Right ventricle myocardium inferior (tissue), 1 donor: ENCODE results near the gene TCF7L2. TPM values are rescaled to one million over a fixed set of nuclear protein-coding genes. Genes with fewer than 3 reads are reported as not detected.

Experiments
- ATAC-seq: fragments of 200-7000 bp; cut with Tn5 transposase; one replicate; pipeline ENCODE4 v1.9.1; 2020; ENCODE audit warnings: mild to moderate bottlenecking, moderate library complexity
- DNase-seq: peaks from one replicate; pipeline ENCODE4 v3.0.0; 2021; ENCODE audit errors: missing footprints
- intact Hi-C: fragments of 100-400 bp; cut with DNase I; formaldehyde crosslinking; loops from one replicate; pipeline ENCODE4 v1.11.0; 2022
- total RNA-seq: library from RNA; stranded (reverse); fragmentation: NEBNext Ultra II Directional; extraction: Animal tissue kit (Norgen Biotek cat#: 25700); gene quantifications from one replicate; pipeline ENCODE4 v1.2.1, GENCODE V29; 2021
- donor health status: DM: no; HTN: yes; CAD: no; lungs with severe emphysema.

The TCF7L2 gene
- total RNA-seq, 1 donor from 2014 or later, result 12.4 TPM

DNA sequence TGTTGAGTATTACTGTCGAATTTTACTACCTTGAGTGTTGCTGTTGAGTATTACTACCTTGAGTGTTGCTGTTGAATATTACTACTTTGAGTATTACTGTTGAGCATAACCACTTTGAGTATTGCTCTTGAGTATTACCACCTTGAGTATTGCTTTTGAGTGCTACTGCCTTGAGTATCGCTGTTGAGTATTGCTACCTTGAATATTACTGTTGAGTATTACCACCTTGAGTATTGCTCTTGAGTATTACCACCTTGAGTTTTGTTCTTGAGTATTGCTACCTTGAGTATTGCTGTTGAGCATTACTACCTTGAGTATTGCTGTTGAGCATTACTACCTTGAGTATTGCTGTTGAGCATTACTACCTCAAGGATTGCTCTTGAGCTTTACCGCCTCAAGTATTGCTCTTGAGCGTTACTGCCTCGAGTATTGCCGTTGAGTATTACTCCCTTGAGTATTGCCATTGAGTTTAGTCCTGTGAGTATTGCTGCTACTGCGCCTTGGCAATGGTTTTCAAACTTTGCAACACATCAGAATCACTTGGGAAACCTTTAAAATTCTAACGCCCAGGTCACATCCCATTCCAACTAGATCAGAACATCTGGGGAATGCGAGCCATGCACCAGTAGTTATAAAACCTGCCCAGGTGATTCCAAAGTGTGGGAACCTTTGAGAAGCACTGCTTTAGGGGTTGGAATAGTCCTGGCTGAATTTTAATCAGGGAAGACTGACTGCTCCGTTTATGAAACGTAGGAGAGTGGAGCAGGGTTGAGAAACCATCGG lies 61.7 kb downstream of the TCF7L2 start:
- no peak for DNase-seq
- ATAC-seq, result no peak

DNA sequence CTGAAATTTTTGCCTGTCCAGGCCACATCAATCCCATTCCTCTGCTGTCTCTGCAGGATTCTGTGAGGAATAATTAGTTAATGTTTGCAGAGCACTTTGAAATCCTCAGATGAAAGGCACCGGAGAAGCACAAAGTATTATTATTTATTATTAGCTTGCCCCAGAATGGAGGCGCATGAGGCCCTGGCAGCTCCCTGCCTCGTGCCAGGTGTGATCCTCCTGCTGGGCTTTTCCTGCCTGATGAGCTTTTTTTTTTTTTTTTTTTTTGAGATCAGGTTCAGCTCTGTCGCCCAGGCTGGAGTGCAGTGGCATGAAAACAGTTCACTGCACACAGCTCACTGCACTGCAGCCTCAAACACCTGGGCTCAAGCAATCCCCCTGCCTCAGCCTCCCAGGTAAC lies 65.2 kb downstream of the TCF7L2 start:
- DNase-seq (no peak), ATAC-seq (no peak)
- intact Hi-C loops, result no loop called here

More for the DNA sequence above, 61.7 kb downstream of the TCF7L2 start:
- intact Hi-C loops, result no loop called here

DNA sequence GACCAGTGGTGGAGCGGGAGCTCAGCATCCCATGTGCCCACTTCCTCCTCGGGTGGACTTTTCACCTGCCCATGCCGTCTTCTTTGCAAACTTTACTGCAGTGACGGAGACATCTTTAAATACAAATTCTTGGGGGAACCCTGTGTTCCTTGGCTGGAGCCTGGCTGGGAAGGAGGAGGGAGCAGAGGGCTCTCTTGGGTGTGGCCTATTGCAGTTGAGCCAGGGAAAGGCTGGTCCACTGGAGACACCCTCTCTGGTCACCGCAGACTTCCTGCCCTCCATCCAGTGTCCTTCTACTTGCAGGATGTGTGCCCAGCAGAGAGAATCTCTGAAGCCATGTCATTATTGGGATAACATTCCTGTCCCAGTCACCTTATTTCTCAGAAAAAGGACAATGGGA lies 67.3 kb downstream of the TCF7L2 start:
- intact Hi-C loops, result no loop called here
- ATAC-seq, result peak; percentile 51

DNA sequence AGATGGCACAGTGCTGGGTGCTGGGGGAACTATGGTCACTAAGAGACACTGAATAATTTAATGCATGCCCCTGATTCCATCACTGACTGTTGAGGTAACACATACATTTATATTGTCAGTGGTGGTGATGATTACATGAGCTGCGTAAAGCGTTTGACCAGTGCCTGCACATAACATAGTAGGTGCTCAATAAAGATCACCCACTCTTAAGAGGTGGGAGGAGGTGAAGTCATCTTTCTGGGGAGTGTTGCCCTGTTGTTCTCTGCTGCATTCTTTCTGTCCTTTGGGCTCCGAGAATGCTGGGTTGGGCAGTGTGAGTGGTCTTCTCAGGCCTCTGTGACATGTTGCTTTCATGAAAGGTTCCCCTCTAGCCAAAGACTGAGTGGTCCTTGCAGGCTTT lies 68.0 kb downstream of the TCF7L2 start:
- intact Hi-C loops, result no loop called here
- no peak for ATAC-seq

More for the DNA sequence above, 67.3 kb downstream of the TCF7L2 start:
- DNase-seq, result no peak

DNA sequence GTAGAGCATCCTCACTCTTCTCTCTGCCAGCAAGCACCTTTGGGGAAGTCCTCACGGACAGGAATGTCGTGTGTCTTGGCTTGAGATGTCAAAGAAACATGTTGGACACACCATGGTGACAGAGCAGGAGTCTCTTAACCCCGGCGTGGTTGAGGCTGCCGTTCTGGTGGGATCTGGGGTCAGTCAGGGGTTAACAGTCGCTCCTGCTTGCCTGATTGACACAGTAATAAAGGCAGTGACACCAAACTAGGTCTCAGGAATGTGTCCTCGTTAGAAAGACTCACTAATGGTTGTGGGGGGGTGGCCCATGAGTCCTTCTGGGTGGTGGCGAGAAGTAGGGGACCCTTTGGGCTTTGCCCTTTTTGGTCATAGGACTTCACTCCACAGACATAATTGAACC lies 69.0 kb downstream of the TCF7L2 start:
- DNase-seq (no peak), ATAC-seq (no peak)
- intact Hi-C loops, result no loop called here

More for the DNA sequence above, 68.0 kb downstream of the TCF7L2 start:
- DNase-seq, result no peak

DNA sequence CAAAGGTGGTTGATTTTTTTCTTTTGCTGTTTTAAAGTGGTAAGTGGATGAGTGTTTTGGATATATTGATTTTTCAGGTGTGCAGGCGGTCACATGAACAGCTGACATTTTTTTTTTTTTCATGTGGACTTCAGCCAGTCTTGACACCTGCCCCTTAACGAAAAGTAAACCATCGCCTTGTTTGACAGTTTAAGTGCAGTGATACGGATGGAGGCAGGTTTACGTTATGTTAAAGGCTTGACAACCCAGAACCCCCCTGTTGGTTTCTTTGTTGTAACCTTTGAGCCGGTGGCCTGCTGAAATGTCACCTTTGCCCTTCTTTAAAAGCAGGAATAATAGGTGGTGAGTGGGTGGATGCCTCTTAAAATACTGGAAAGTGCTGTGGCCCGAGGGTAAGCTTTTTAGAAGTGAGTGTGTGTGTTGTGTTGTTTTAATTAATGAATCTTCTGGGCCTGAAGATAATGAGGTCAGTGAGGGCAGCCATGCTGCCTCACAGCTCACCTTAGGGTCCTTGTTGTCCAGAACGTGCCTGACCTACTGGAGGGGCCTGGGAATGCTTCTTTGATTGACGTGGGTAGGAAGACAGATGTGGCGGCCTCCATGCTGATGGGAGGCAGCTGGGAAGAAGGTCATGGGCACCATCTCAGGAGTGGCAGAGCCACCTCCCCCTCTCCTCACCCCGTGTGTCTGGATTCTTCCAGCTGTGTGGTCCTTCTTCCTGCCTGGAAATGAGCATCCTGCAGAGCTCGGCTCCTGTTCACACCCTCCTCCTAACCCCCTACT lies 69.8 kb downstream of the TCF7L2 start:
- ATAC-seq (no peak), DNase-seq (no peak)
- intact Hi-C loops, result loop anchor here (5.0 kb wide), 1 partner anchor 37 kb away; no protein-coding TSS in a partner anchor

DNA sequence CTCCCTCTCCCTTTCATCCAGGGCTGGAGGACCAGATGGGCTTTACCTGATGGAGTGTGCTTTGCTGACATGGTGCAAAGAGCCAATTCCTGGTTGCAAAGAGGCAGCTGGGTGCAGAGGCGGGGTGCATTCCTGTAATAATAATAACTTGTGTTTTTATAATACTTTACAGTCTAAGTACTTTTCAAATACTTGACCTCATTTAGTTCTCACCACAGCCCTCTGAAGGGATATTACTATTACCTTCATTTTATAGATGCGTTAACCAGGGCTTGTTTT lies 70.4 kb downstream of the TCF7L2 start:
- DNase-seq (no peak), ATAC-seq (no peak)
- intact Hi-C loops, result loop anchor here (5.0 kb wide), 1 partner anchor 37 kb away; no protein-coding TSS in a partner anchor

DNA sequence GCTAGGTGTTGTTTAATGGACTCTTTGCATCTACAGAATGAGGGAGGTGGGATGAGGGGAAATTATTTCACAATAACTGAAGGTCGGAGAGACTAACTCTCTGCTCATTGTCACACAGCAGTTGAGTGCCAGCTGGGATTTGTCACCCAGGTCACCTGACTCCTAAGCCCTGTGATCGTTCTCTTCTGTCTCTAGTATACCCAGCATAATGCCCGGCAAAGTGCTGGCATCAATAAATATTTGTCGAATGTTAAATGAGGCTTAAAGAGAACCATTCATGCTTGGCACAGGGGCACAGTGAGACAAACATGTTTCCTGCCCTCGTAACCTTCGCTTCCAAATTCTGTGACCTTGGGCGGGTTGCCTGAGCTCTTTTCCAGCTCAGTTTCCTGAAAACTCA lies 70.8 kb downstream of the TCF7L2 start:
- no peak for DNase-seq
- peak; percentile 36 for ATAC-seq
- intact Hi-C loops, result loop anchor here (5.0 kb wide), 1 partner anchor 36 kb away; no protein-coding TSS in a partner anchor

DNA sequence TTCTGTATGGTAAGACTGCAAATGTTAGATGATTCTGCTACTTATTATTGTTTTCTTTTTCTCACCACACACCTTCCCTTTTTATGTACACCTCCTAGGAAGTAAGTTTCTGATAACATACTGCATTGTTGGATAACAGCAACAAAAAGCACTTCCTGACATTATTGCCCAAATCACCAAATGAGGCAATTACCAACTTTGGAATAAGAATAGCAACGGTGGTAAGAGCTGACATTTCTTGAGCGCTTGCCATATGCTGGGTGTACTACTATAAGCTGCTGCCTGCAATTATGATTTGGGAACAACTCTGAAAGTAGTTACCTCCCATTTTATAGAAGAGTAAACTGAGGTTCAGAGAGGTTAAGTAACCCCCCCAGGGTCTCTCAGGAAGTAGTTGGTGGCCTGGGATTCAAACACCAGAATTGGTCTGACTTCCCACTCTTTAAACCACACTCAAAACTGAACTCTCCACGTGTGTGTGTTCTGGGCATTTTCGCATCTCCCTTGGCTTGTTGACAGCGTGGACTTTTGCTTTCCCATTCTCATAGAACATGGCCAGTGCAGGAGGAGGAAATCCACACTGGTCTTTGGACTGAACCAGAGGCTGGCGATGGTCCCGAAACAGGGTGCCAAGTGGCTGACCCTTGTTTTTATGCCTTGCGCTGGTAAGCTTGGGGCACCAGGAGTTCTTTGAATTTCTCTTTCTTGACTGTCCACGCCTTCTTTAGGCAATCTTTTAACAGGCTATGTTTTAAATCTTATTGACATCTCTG lies 71.4 kb downstream of the TCF7L2 start:
- intact Hi-C loops, result loop anchor here (5.0 kb wide), 1 partner anchor 36 kb away; no protein-coding TSS in a partner anchor
- DNase-seq (no peak), ATAC-seq (no peak)

DNA sequence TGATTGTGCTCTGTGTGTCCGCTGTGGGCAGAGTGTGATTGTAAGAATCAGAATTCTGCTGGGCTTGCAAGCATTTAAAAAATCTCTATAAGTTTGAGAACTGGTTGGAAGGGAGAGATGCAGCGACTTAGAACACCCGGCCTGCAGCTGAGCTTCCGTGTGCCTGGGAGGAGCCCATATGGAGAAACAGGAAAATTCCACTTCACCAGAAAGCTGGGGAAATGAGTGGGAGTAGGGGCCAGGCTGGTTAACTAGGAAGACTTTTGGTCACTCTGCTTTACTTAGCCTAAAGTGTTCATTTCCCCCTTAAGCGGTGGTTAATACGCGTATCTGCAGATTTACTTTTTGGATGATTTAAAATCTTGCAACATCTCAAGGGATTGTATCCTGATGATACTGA lies 72.2 kb downstream of the TCF7L2 start:
- DNase-seq, result no peak
- ATAC-seq, result no peak
- intact Hi-C loops, result loop anchor here (5.0 kb wide), 1 partner anchor 35 kb away; no protein-coding TSS in a partner anchor

DNA sequence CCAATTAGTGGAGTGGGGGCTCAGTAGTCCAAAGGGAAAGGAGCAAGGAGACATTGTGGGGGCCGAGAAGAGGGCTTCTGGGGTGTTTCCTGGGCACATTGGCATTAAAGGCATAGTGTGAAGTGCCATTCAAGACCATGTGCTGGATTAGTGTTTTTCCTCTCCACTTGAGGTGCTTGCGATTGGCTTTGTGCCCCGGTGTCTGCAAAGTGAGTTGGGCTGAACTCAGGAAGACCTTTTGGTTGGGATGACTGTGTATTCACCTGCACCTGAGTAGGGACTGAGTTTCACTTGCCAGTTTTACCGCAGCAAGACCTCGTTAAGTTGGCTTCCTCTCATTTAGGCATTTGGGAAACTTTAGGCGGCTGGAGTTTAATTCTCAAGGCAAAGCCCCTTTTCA lies 73.0 kb downstream of the TCF7L2 start:
- ATAC-seq, result no peak
- no peak for DNase-seq
- intact Hi-C loops, result loop anchor here (5.0 kb wide), 1 partner anchor 34 kb away; no protein-coding TSS in a partner anchor

DNA sequence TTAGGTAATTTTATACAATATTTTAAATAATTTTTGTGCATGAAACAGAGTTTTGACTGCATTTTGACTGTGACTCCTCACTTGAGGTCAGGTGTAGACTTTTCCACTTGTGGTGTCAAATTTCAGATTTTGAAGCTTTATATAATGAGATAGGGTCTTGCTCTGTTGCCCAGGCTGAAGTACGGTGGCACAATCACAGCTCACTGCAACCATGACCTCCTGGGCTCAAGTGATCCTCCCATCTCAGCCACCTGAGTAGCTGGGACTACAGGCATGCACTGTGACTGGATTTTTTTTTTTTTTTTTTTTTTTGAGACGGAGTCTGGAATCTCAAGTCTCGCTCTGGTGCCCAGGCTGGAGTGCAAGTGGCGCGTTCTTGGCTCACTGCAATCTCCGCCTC lies 74.9 kb downstream of the TCF7L2 start:
- intact Hi-C loops, result loop anchor here (5.0 kb wide), 1 partner anchor 32 kb away; no protein-coding TSS in a partner anchor
- DNase-seq (no peak), ATAC-seq (no peak)

DNA sequence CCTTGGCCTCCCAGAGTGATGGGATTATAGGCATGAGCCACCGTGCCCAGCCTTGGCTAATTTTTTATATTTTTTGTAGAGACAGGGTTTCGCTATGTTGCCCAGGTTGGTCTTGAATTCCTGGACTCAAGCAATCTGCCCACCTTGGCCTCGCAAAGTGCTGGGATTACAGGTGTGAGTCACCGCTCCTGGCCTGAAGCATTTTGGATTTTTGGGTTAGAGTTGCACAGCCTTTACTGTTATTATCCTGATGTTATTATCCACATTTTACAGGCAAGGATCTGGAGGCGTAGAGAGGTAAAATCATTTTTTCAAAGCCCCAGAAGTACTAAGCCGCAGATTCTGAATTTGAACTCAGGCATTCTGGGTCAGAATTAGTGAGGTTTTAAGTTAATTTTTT lies 75.4 kb downstream of the TCF7L2 start:
- DNase-seq (no peak), ATAC-seq (no peak)
- intact Hi-C loops, result no loop called here

DNA sequence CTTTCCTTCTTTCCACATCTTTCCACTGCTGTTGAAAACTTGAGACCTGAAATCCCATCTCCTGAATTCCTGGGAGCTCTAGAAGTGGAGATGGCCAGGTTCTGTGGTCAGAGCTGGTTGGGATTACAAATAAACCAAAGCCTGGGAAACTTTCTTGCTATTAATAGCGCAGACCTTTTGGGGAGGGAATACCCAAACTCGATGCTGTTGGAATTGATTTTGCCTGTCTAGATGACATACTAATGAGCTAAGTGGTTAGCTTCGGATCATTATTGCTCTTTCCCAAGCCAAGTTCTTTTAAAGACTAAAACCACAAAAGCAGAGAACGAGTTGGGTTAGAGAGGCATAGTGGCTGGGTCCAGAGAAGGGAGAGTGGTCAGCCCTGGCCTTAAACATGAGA lies 76.6 kb downstream of the TCF7L2 start:
- DNase-seq (no peak), ATAC-seq (no peak)
- intact Hi-C loops, result no loop called here

DNA sequence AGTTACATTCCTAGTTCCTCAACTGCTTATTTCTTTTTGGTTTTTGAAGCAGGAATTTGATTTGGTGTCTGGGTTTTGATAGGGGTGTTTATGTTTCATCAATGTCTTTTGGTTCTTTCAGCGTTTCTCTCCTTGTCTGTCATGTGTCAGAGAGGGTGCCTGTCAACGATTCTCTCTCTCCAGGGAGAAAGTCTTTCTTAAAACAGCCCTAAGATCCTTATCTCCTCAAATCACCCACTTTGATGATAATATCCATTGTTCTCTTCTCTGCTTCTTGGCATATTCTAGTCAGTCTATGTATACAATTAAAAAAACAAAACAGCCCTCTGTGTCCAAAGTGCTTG lies 77.2 kb downstream of the TCF7L2 start:
- no peak for ATAC-seq
- intact Hi-C loops, result no loop called here
- DNase-seq, result no peak

DNA sequence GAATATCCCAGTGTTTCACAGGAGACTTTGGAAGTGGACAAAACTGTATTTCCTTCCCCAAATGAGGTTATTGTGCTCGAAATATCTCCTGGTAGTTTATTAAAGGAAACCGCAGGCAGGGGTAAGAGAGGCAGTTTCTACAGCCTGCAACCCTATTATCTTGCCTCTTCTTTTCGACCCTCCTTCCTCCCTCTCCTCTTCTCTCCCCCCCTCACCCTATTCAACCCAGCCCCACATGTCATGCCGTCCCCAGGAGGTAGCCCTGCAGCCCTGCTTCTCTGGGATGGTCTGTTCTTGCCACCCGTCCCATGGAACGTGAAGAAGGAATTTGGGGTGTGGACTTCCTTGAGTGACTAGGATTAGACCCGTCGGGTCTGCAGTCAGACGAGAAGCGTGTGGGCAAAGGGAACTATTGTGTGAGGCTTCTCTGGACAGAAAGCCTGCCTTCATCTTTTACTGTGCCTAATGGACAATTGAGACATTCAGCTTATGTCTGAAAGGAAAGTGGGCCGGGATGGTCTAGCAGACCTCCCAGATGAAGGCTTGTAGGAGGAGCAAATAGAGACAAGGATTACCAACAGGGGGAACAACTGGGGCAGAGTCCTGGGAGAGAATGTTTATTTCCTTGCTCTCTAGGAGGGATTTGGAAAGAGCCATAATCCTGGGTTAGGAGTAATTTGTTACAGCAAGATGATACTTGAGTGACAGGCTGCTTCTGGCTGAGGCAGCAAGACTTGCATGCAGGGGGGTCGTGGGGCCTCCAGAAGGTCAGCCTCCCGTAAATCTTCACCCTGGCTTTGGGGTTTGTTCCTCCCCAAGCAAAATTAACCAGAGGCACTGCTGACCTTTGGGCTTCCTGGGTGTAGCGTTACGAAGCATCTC lies 77.8 kb downstream of the TCF7L2 start:
- intact Hi-C loops, result no loop called here
- DNase-seq (no peak), ATAC-seq (peak; percentile 51)

DNA sequence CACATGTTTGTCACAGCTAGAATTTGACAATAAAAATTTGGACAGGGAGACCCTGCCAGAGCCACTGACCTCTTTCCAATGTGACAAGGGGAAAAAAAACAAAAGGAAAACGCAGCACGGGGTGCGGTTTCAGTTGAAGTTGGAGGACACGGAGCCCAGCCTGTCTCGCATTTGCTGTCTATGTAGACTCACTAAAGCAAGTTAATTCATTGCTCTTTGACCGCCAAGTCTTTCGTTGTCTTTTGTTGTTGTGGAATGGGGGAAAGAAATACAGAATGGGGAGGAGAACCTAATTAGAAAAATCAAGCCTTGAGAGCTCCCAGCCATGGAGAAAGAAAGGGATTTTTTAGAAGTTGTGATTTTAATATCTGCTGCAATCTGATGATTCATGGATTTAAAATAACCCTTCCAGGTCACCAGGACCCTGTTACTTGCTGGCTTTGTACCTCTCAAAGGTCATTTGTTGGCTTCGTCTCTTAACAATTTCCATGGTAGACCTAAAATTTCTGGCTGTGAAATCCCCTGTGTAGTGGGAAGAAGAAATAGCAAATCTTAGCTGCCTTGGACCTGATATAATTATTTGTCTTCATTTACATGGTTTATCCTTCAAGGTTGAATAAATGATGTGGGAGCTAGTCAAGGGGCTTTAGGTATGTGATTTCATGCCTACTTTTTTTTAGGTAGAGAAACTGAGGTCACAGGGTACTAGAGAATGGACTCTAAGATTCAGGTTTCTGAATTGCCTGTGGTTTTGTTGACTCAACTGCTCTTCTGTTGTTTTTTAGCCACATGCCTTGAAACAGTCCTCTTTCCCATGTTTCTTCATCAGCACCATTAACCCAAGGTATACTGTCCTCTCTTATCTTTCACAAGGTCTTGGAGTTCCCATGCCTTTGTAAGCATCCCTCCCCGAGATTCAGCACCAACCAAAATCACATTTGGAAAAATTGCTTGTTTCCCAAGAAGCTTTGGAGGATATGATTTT lies 78.7 kb downstream of the TCF7L2 start:
- ATAC-seq (no peak), DNase-seq (no peak)
- intact Hi-C loops, result no loop called here
